Cardiac muscle cell (in vitro differentiated cells and primary cell): ENCODE measurements around the gene ITGB2. TPM values are rescaled to one million over a fixed set of nuclear protein-coding genes. Genes with fewer than 3 reads are reported as not detected.
A peak's percentile ranks its signal among the peaks of the same experiment; 100 is the strongest.

ENCODE experiments used
- DNase-seq, 2 donors: peaks; one replicate each; pipeline versions ENCODE4 v3.0.0 to v3.0.0-alpha.2; 2010 to 2017; ENCODE audit warnings: low read depth in 1 of 2, low spot score in 1 of 2
- H3K27ac ChIP-seq: fragments of 200-600 bp; sonication (generic); 2 replicates; pipeline ENCODE4 v1.5.1; 2016
- H3K27me3 ChIP-seq: fragments of 200-600 bp; sonication (generic); 2 replicates; pipeline ENCODE4 v1.6.0; 2016; ENCODE audit warnings: control low read depth
- H3K36me3 ChIP-seq: fragments of 200-600 bp; sonication (generic); 2 replicates; pipeline ENCODE4 v1.5.1; 2016; ENCODE audit warnings: control low read depth
- H3K4me1 ChIP-seq: fragments of 200-600 bp; sonication (generic); 2 replicates; pipeline ENCODE4 v1.8.1; 2017; ENCODE audit warnings: low read depth, mild to moderate bottlenecking, mixed run types
- H3K4me3 ChIP-seq: fragments of 200-600 bp; sonication (generic); 2 replicates; pipeline ENCODE4 v1.5.1; 2016; ENCODE audit warnings: mild to moderate bottlenecking
- H3K9me3 ChIP-seq: fragments of 200-600 bp; sonication (generic); 2 replicates; pipeline ENCODE4 v1.5.1; 2017; ENCODE audit warnings: low read depth, mild to moderate bottlenecking, control low read depth
- polyA plus RNA-seq: library from polyadenylated mRNA; unstranded; fragments of >200 nt; fragmentation: Nextera tagmentation; extraction: Ambion mirVana; gene quantifications from 2 replicates; pipeline ENCODE4 v1.2.1, GENCODE V29; 2016
- total RNA-seq: library from RNA; depleted of rRNA; stranded (reverse); fragments of >200 nt; gene quantifications from 2 replicates; pipeline ENCODE4 v1.2.3, GENCODE V29; 2016
- TF ChIP-seq, protein P1 (sequence below): IDR thresholded peaks from 2 replicates; pipeline ENCODE4 v1.5.1; 2012; ENCODE audit warnings: low read depth, mild to moderate bottlenecking, low read length

Gene ITGB2
- total and polyA plus RNA-seq, 2 experiments from 2014 or later = 0.27 to 0.57 TPM

DNA sequence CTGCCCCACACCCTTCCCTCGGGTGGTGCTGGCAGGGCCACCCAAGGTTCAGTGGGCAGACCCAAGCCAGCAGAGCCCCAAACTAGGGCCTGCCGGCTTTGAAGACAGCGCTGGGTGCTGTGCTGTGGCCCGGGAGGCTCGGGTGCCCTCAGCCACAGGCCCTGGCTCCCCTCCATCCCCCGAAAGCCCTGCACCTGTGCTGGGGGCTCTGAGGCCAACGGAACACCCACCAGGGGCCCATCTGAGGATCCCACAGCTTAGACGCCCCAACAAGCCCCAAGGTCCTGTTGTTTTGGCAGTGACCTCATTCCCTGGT lies 8.6 kb downstream of the ITGB2 start:
- no peak overlapping the region for H3K4me3 ChIP-seq
- no peak for DNase-seq
- peaks cover 16% of the 10 kb centered on the region for H3K4me1 ChIP-seq
- TF ChIP-seq, protein P1, sequence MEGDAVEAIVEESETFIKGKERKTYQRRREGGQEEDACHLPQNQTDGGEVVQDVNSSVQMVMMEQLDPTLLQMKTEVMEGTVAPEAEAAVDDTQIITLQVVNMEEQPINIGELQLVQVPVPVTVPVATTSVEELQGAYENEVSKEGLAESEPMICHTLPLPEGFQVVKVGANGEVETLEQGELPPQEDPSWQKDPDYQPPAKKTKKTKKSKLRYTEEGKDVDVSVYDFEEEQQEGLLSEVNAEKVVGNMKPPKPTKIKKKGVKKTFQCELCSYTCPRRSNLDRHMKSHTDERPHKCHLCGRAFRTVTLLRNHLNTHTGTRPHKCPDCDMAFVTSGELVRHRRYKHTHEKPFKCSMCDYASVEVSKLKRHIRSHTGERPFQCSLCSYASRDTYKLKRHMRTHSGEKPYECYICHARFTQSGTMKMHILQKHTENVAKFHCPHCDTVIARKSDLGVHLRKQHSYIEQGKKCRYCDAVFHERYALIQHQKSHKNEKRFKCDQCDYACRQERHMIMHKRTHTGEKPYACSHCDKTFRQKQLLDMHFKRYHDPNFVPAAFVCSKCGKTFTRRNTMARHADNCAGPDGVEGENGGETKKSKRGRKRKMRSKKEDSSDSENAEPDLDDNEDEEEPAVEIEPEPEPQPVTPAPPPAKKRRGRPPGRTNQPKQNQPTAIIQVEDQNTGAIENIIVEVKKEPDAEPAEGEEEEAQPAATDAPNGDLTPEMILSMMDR = no peak
- no peaks in the 10 kb centered on the region for H3K9me3 ChIP-seq
- H3K36me3 ChIP-seq = no peaks in the 10 kb centered on the region
- no peaks in the 10 kb centered on the region for H3K27me3 ChIP-seq
- H3K27ac ChIP-seq = no peak overlapping the region

DNA sequence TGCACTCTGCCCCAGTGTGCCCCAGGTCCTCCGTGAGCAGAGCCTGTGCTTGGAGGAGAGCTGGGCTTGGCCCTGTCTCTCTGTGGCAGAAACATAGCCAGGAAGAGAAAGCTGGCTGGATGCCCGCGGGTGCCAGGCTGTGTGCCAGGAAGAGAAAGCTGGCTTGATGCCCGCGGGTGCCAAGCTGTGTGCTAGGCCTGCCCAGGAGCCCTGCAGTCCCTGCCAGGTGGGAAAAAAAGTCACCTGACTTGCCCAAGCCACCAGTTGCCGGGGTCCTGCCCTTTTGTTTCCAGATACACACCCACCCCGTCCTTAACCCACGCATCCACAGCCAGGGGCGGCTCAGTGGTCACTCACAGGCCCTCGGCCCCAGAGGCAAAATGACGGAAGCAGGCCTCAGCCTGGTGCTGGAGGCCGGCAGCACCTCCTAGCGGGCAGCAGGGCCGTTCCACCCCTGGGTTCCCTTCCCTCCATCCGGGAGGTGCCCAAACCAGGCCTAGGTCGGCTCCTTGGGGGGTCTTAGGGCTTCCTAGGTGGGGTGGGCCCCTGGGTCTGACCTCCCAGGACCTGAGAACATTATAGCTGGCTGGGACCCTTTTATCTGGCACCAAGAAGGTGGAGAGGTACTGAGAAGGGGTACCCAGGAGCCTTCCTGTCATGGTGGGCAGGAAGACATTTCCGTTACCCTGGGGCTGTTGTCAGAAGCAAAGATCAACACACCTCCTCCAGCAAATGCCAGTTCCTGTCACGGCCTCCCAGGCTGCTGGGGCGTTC lies 9.1 kb downstream of the ITGB2 start:
- peaks cover 16% of the 10 kb centered on the region for H3K4me1 ChIP-seq
- no peaks in the 10 kb centered on the region for H3K9me3 ChIP-seq
- no peak for DNase-seq
- no peak overlapping the region for H3K27ac ChIP-seq
- H3K36me3 ChIP-seq = no peaks in the 10 kb centered on the region
- no peaks in the 10 kb centered on the region for H3K27me3 ChIP-seq
- TF ChIP-seq, protein P1 = peak; percentile 13
- no peak overlapping the region for H3K4me3 ChIP-seq

DNA sequence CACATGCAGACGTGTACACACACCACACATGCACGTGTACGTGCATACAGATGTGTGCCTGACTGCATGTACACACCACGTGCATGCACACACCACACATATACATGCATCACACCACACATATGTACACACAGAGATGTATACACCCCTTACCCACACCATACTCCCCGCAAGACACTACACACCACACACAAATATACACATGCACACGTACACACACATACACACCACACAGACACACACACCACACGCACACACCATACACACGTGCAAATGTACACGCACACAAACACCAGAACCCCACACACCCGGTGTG lies 9.7 kb downstream of the ITGB2 start:
- Histone ChIP-seq H3K4me1 (peaks cover 16% of the 10 kb centered on the region), H3K4me3 (no peak overlapping the region), H3K36me3 (no peaks in the 10 kb centered on the region), H3K9me3 (no peaks in the 10 kb centered on the region), H3K27me3 (no peaks in the 10 kb centered on the region), H3K27ac (no peak overlapping the region)
- DNase-seq = no peak
- TF ChIP-seq, protein P1 = no peak

GRCh38 chr21:44910229-44911067 lies 10.3 kb downstream of the ITGB2 start:
- Histone ChIP-seq H3K4me1 (peaks cover 16% of the 10 kb centered on the region), H3K27me3 (no peaks in the 10 kb centered on the region), H3K27ac (no peak overlapping the region), H3K9me3 (no peaks in the 10 kb centered on the region), H3K36me3 (no peaks in the 10 kb centered on the region), H3K4me3 (no peak overlapping the region)
- no peak for DNase-seq
- TF ChIP-seq, protein P1 = no peak

DNA sequence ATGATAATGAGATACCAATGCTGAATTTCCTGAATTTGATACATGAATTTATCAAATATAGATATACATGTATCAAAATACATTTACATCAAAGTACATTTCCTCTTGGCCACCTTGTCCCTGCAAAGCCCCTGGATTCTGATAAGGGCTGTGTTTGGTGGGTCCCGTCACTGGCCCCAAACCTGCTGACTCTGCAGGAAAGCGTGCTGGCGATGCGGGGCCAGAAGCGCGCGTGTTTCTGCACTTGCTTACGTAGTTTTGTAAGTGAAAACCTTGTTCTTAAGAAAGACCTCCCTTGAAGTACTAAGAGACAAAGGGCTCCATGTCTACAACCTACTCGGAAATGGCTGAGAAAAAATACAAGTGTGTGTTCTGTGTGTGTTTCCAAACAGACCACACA lies 11.0 kb downstream of the ITGB2 start:
- no peaks in the 10 kb centered on the region for H3K36me3 ChIP-seq
- H3K4me1 ChIP-seq = peaks cover 16% of the 10 kb centered on the region
- H3K4me3 ChIP-seq = no peak overlapping the region
- TF ChIP-seq, protein P1 = no peak
- no peaks in the 10 kb centered on the region for H3K27me3 ChIP-seq
- DNase-seq = no peak
- no peak overlapping the region for H3K27ac ChIP-seq
- no peaks in the 10 kb centered on the region for H3K9me3 ChIP-seq
